Measurements from ENCODE around the gene UBXN10.

UBXN10 gene

GRCh38 chr1:20152599-20152930 is 33.3 kb upstream of the UBXN10 start:
- DNase-seq = no peak

- DNase-seq = no peak
Observed at GRCh38 chr1:20153000-20153418, 32.9 kb upstream of the UBXN10 start.

- no peak for DNase-seq
Observed at GRCh38 chr1:20154301-20154831, 31.5 kb upstream of the UBXN10 start.

GRCh38 chr1:20158358-20159070 is 27.4 kb upstream of the UBXN10 start:
- no peak for DNase-seq

GRCh38 chr1:20160034-20160433 is 25.9 kb upstream of the UBXN10 start:
- no peak for DNase-seq

- DNase-seq = no peak
Observed at GRCh38 chr1:20164694-20165202, 21.1 kb upstream of the UBXN10 start.

GRCh38 chr1:20165522-20165951 is 20.4 kb upstream of the UBXN10 start:
- no peak for DNase-seq

- DNase-seq = no peak
Observed at GRCh38 chr1:20166051-20166450, 19.8 kb upstream of the UBXN10 start.

- DNase-seq = no peak
Observed at GRCh38 chr1:20167126-20167525, 18.8 kb upstream of the UBXN10 start.

GRCh38 chr1:20168564-20169491 is 17.1 kb upstream of the UBXN10 start:
- no peak for DNase-seq

GRCh38 chr1:20169932-20170331 is 16.0 kb upstream of the UBXN10 start:
- no peak for DNase-seq

GRCh38 chr1:20172033-20172590 is 13.8 kb upstream of the UBXN10 start:
- no peak for DNase-seq

- DNase-seq = no peak
Observed at GRCh38 chr1:20174937-20175666, 10.8 kb upstream of the UBXN10 start.

GRCh38 chr1:20178634-20179370 is 7.1 kb upstream of the UBXN10 start:
- DNase-seq = no peak

- DNase-seq = no peak
Observed at GRCh38 chr1:20179371-20180128, 6.3 kb upstream of the UBXN10 start.

GRCh38 chr1:20180129-20180843 is 5.6 kb upstream of the UBXN10 start:
- no peak for DNase-seq

- DNase-seq = no peak
Observed at GRCh38 chr1:20180844-20181207, 5.1 kb upstream of the UBXN10 start.

- DNase-seq = no peak
Observed at GRCh38 chr1:20182415-20182814, 3.5 kb upstream of the UBXN10 start.

- no peak for DNase-seq
Observed at GRCh38 chr1:20183035-20183434, 2.9 kb upstream of the UBXN10 start.

- no peak for DNase-seq
Observed at GRCh38 chr1:20183616-20184271, 2.2 kb upstream of the UBXN10 start.

All from DMS79 treated with DMSO at 0.1 percent for 48 hours (cell line).